GM21381 (cell line): ENCODE measurements around the gene MED7.

Source experiments
- ATAC-seq: cut with Tn5 transposase; IDR thresholded peaks from one replicate; pipeline ENCODE4 v1.9.1; 2021; ENCODE audit warnings: mild to moderate bottlenecking, moderate library complexity; ENCODE audit not compliant: unreplicated experiment

The MED7 gene

GRCh38 chr5:157164521-157164920 lies 21.9 kb upstream of the MED7 start:
- no peak for ATAC-seq

- ATAC-seq = no peak
Observed at GRCh38 chr5:157162919-157163510, 20.4 kb upstream of the MED7 start.

- ATAC-seq = no peak
Observed at GRCh38 chr5:157161996-157162395, 19.3 kb upstream of the MED7 start.

- no peak for ATAC-seq
Observed at GRCh38 chr5:157160001-157160400, 17.3 kb upstream of the MED7 start.

GRCh38 chr5:157159209-157159751 lies 16.6 kb upstream of the MED7 start:
- no peak for ATAC-seq

- no peak for ATAC-seq
Observed at GRCh38 chr5:157157293-157157891, 14.7 kb upstream of the MED7 start.

- no peak for ATAC-seq
Observed at GRCh38 chr5:157155297-157155696, 12.6 kb upstream of the MED7 start.

- ATAC-seq = no peak
Observed at GRCh38 chr5:157150995-157151394, 8.3 kb upstream of the MED7 start.

GRCh38 chr5:157148734-157149615 lies 6.3 kb upstream of the MED7 start:
- ATAC-seq = peak; percentile 73

GRCh38 chr5:157143127-157143971 lies 684 bp upstream of the MED7 start:
- ATAC-seq = peak; percentile 39

- no peak for ATAC-seq
Observed at GRCh38 chr5:157137691-157138090, 5.0 kb downstream of the MED7 start.

GRCh38 chr5:157132281-157132612 lies 10.4 kb downstream of the MED7 start:
- no peak for ATAC-seq

- no peak for ATAC-seq
Observed at GRCh38 chr5:157130925-157131324, 11.7 kb downstream of the MED7 start.

GRCh38 chr5:157121709-157122108 lies 21.0 kb downstream of the MED7 start:
- ATAC-seq = no peak

GRCh38 chr5:157120102-157120501 lies 22.6 kb downstream of the MED7 start:
- ATAC-seq = no peak

- ATAC-seq = peak; percentile 60
Observed at GRCh38 chr5:157116483-157116954, 26.1 kb downstream of the MED7 start.

- ATAC-seq = no peak
Observed at GRCh38 chr5:157115502-157115901, 27.2 kb downstream of the MED7 start.

GRCh38 chr5:157115012-157115411 lies 27.7 kb downstream of the MED7 start:
- ATAC-seq = no peak

- ATAC-seq = no peak
Observed at GRCh38 chr5:157113002-157113401, 29.7 kb downstream of the MED7 start.

- peak; percentile 67 for ATAC-seq
Observed at GRCh38 chr5:157109744-157110143, 32.9 kb downstream of the MED7 start.

GRCh38 chr5:157108976-157109375 lies 33.7 kb downstream of the MED7 start, which contains the start of gene HAVCR2:
HAVCR2 (minus strand) TSS chr5:157109044; CDS start chr5:157108983, 61 bp downstream.
- peak; percentile 88 for ATAC-seq
